K562 (cell line): ENCODE data around the gene PRTFDC1. TPM values are rescaled to one million over a fixed set of nuclear protein-coding genes. Genes with fewer than 3 reads are reported as not detected.
A peak's percentile ranks its signal among the peaks of the same experiment; 100 is the strongest.

Experiments
- ATAC-seq: fragments of 200-7000 bp; cut with Tn5 transposase; 3 replicates; pipeline ENCODE4 v1.9.1; 2020; ENCODE audit warnings: moderate library complexity
- BruUV-seq: library from RNA; stranded (reverse); fragments of 400-500 nt; replicated peaks from 2 replicates; lab custom pipeline; 2021; lab: Mats Ljungman, UMichigan
- CTCF ChIA-PET: fragments of 300-600 bp; formaldehyde crosslinking; extraction: SDS; loops from one replicate; lab custom pipeline; 2021; ENCODE audit warnings: low intra/inter-chr PET ratio; lab: Yijun Ruan, JAX
- POLR2A ChIA-PET: fragments of 300-600, 350-650 bp; sonication (Branson Sonifier 250); formaldehyde crosslinking; extraction: SDS; loops from one replicate; lab custom pipeline; 2021; ENCODE audit warnings: antibody characterized with exemption, inconsistent platforms; lab: Yijun Ruan, JAX
- DNase-seq, 4 experiments: peaks; one replicate each; pipeline versions ENCODE4 v3.0.0 to v3.0.0-alpha.2; 2011 to 2018; ENCODE audit warnings: low spot score in 3 of 4, mixed read lengths in 3 of 4; ENCODE audit errors: extremely low read depth in 1 of 4
- FAIRE-seq: peaks from 2 replicates; lab custom pipeline; 2011; peaks lifted over from hg19 to GRCh38; lab: Jason Lieb, UNC
- H2AFZ ChIP-seq: 2 replicates; pipeline ENCODE4 v1.6.0; 2011; ENCODE audit warnings: low read depth, low read length, control low read depth, inconsistent platforms
- H3K27ac ChIP-seq: fragments of 200-600 bp; 3 replicates; pipeline ENCODE4 v1.8.0; 2011; ENCODE audit warnings: low read depth, mild to moderate bottlenecking, control low read depth, inconsistent platforms, low read length, moderate library complexity, mixed read lengths; ENCODE audit errors: extremely low read depth
- H3K27me3 ChIP-seq, 2 experiments: fragments of 300-600 bp in 1 of 2; 2 replicates in 1 of 2; 3 replicates in 1 of 2; pipeline versions ENCODE4 v1.6.0 to v1.8.0; 2011; ENCODE audit warnings: inconsistent platforms in 2 of 2, low read length in 2 of 2, mild to moderate bottlenecking in 1 of 2, mixed read lengths in 1 of 2, moderate library complexity in 1 of 2; ENCODE audit not compliant: control insufficient read depth in 2 of 2, insufficient read depth in 2 of 2
- H3K36me3 ChIP-seq: fragments of 300-600 bp; 3 replicates; pipeline ENCODE4 v1.8.0; 2011; ENCODE audit warnings: mild to moderate bottlenecking, low read length, inconsistent platforms; ENCODE audit not compliant: control insufficient read depth, insufficient read depth
- H3K4me1 ChIP-seq, 2 experiments: fragments of 200-600 bp in 1 of 2; replicated peaks in 1 of 2; 2 replicates in 1 of 2; 3 replicates in 1 of 2; pipeline versions ENCODE4 v1.5.1 to v1.8.0; 2011; ENCODE audit warnings: inconsistent platforms in 2 of 2, low read length in 2 of 2, mild to moderate bottlenecking in 1 of 2, mixed read lengths in 1 of 2, moderate library complexity in 1 of 2; ENCODE audit not compliant: control insufficient read depth in 2 of 2, insufficient read depth in 2 of 2
- H3K4me2 ChIP-seq: 2 replicates; pipeline ENCODE4 v1.6.1; 2011; ENCODE audit warnings: low read length, control low read depth, inconsistent platforms, mixed read lengths; ENCODE audit not compliant: insufficient read depth
- H3K4me3 ChIP-seq: fragments of 200-600 bp; sonication (generic), shearing (Covaris generic); 2 replicates; pipeline ENCODE4 v1.5.1; 2016; ENCODE audit warnings: control low read depth, inconsistent platforms
- H3K79me2 ChIP-seq: fragments of 200-600 bp; 3 replicates; pipeline ENCODE4 v1.8.0; 2011; ENCODE audit warnings: low read length, inconsistent platforms; ENCODE audit not compliant: control insufficient read depth, insufficient read depth
- H3K9ac ChIP-seq, 2 experiments: 2 replicates each; pipeline versions ENCODE4 v1.6.0 to v1.6.1; 2011; ENCODE audit warnings: low read depth in 2 of 2, low read length in 2 of 2, control low read depth in 1 of 2, inconsistent platforms in 1 of 2, mild to moderate bottlenecking in 1 of 2, mixed read lengths in 1 of 2; ENCODE audit not compliant: insufficient read depth in 1 of 2
- H3K9me1 ChIP-seq: one replicate; pipeline ENCODE4 v1.6.0; 2011; ENCODE audit warnings: inconsistent platforms, mild to moderate bottlenecking, low read length, moderate library complexity; ENCODE audit not compliant: control insufficient read depth, insufficient read depth
- H3K9me3 ChIP-seq: replicated peaks from 2 replicates; pipeline ENCODE4 v1.5.1; 2011; ENCODE audit warnings: low read depth, low read length, inconsistent platforms; ENCODE audit not compliant: control insufficient read depth, insufficient read depth
- H4K20me1 ChIP-seq: replicated peaks from 2 replicates; pipeline ENCODE4 v1.6.1; 2011; ENCODE audit warnings: low read length, inconsistent platforms, mixed read lengths; ENCODE audit not compliant: control insufficient read depth, insufficient read depth
- ADNP ChIP-seq: fragments of 200-800 bp; sonication (Bioruptor generic); IDR thresholded peaks from 2 replicates; pipeline ENCODE4 v1.6.1; 2016; ENCODE audit warnings: missing genetic modification characterization, missing compliant biosample characterization
- ASH1L ChIP-seq: fragments of 450-650 bp; IDR thresholded peaks from 2 replicates; pipeline ENCODE4 v1.6.1; 2018; ENCODE audit warnings: borderline replicate concordance, mild to moderate bottlenecking, low read depth; ENCODE audit not compliant: partially characterized antibody
- FOS ChIP-seq: IDR thresholded peaks from 3 replicates; pipeline ENCODE4 v1.6.1; 2011; ENCODE audit not compliant: insufficient read length; ENCODE audit errors: extremely low read depth
- GABPB1 ChIP-seq: sonication (generic); formaldehyde crosslinking; IDR thresholded peaks from 2 replicates; pipeline ENCODE4 v1.8.0; 2022; ENCODE audit warnings: mild to moderate bottlenecking, missing genetic modification reagents
- HDAC2 ChIP-seq: fragments of 450-650 bp; IDR thresholded peaks from 2 replicates; pipeline ENCODE4 v1.6.1; 2016; ENCODE audit warnings: mild to moderate bottlenecking
- LEF1 ChIP-seq: fragments of 450-650 bp; IDR thresholded peaks from 2 replicates; pipeline ENCODE4 v1.6.1; 2016; ENCODE audit warnings: mild to moderate bottlenecking
- MECOM ChIP-seq: fragments of 250-450 bp; sonication (Bioruptor Pico); IDR thresholded peaks from 2 replicates; pipeline ENCODE4 v1.8.0; 2022; ENCODE audit warnings: inconsistent platforms
- NFE2 ChIP-seq: IDR thresholded peaks from 2 replicates; pipeline ENCODE4 v1.6.1; 2014; ENCODE audit warnings: antibody characterized with exemption, low read depth
- NONO ChIP-seq, 2 experiments: fragments of 200-400 bp in 1 of 2; fragments of 450-650 bp in 1 of 2; formaldehyde crosslinking in 1 of 2; IDR thresholded peaks; 2 replicates each; pipeline ENCODE4 v1.6.1; 2017; ENCODE audit warnings: low read depth in 2 of 2, mild to moderate bottlenecking in 2 of 2, moderate library complexity in 2 of 2, low read length in 1 of 2
- PHF21A ChIP-seq: fragments of 450-650 bp; IDR thresholded peaks from 2 replicates; pipeline ENCODE4 v1.6.1; 2017; ENCODE audit warnings: low read depth, borderline replicate concordance
- RB1 ChIP-seq: fragments of 450-650 bp; IDR thresholded peaks from 2 replicates; pipeline ENCODE4 v1.6.1; 2017; ENCODE audit warnings: low read depth, mild to moderate bottlenecking
- SIN3A ChIP-seq, 2 experiments: fragments of 150-350 bp in 1 of 2; IDR thresholded peaks; 2 replicates each; pipeline ENCODE4 v1.6.1; 2011 to 2016; ENCODE audit warnings: borderline replicate concordance in 2 of 2, low read depth in 2 of 2, low read length in 2 of 2, mild to moderate bottlenecking in 2 of 2, moderate library complexity in 2 of 2; ENCODE audit not compliant: control insufficient read depth in 1 of 2
- SMAD2 ChIP-seq: fragments of 150-350 bp; IDR thresholded peaks from 2 replicates; pipeline ENCODE4 v1.6.1; 2014; ENCODE audit warnings: low read depth, mild to moderate bottlenecking, low read length
- SOX6 ChIP-seq: fragments of 450-650 bp; IDR thresholded peaks from 2 replicates; pipeline ENCODE4 v1.6.1; 2014; ENCODE audit warnings: mild to moderate bottlenecking
- TCFL5 ChIP-seq: fragments of 250-450 bp; sonication (Bioruptor Pico); conservative IDR thresholded peaks from 2 replicates; pipeline ENCODE4 v1.6.1; 2021; ENCODE audit warnings: mild to moderate bottlenecking, moderate library complexity, matching md5 sums
- TEAD4 ChIP-seq, 2 experiments: sonication (generic) in 1 of 2; formaldehyde crosslinking in 1 of 2; IDR thresholded peaks; 2 replicates each; pipeline versions ENCODE4 v1.6.1 to v1.8.0; 2012 to 2022; ENCODE audit warnings: borderline replicate concordance in 1 of 2, inconsistent platforms in 1 of 2, low read length in 1 of 2, mild to moderate bottlenecking in 1 of 2, missing genetic modification reagents in 1 of 2
- U2AF2 ChIP-seq: fragments of 200-400 bp; formaldehyde crosslinking; optimal IDR thresholded peaks from 2 replicates; pipeline ENCODE3; 2017; ENCODE audit warnings: low read depth, mild to moderate bottlenecking, low read length
- ZNF184 ChIP-seq: sonication (generic); formaldehyde crosslinking; IDR thresholded peaks from 2 replicates; pipeline ENCODE4 v1.5.0; 2020; ENCODE audit warnings: missing genetic modification reagents
- ZNF24 ChIP-seq: fragments of 450-650 bp; IDR thresholded peaks from 2 replicates; pipeline ENCODE4 v1.6.1; 2016
- ZNF253 ChIP-seq: fragments of 250-450 bp; sonication (Bioruptor Pico); conservative IDR thresholded peaks from 2 replicates; pipeline ENCODE4 v1.6.1; 2021; ENCODE audit warnings: mild to moderate bottlenecking
- ZNF507 ChIP-seq: conservative IDR thresholded peaks from 2 replicates; pipeline ENCODE4 v1.6.1; 2017; ENCODE audit warnings: missing genetic modification characterization, missing compliant biosample characterization
- WGBS: fragments of 100-300 bp; shearing (Covaris generic); methylation state at CpG from one replicate; pipeline ENCODE4 v1.1.6; 2016; ENCODE audit warnings: low coverage, mixed read lengths; ENCODE audit not compliant: insufficient coverage; ENCODE audit errors: missing lambda C conversion rate; 5-methylcytosine and 5-hydroxymethylcytosine counted together
- in situ Hi-C: fragments of 300-500 bp; cut with MboI; formaldehyde crosslinking; loops from 4 replicates; pipeline ENCODE4 v1.15.0; 2018; ENCODE audit warnings: inconsistent platforms, mixed read lengths
- intact Hi-C: fragments of 100-400 bp; cut with micrococcal nuclease; formaldehyde crosslinking; loops from 2 replicates; pipeline ENCODE4 v1.14.2; 2022
- polyA plus RNA-seq, 8 experiments: library from polyadenylated mRNA; depleted of rRNA in 4 of 8; stranded (reverse) in 5 of 8; unstranded in 3 of 8; fragments of >200 nt; fragmentation: Nextera tagmentation in 2 of 8; fragmentation: Illumina TruSeq in 1 of 8; extraction: Ambion mirVana in 2 of 8; extraction: Trizol in 1 of 8; gene quantifications; 2 replicates each; pipeline versions ENCODE4 v1.2.1 to v1.2.3, GENCODE V29; 2011 to 2014; ENCODE audit warnings: inconsistent platforms in 1 of 8, missing spikeins in 1 of 8
- total RNA-seq, 7 experiments: library from RNA; depleted of rRNA in 6 of 7; stranded (reverse); fragments of >200 nt in 6 of 7; fragmentation: Illumina TruSeq in 2 of 7; extraction: Trizol in 2 of 7; gene quantifications; 2 replicates each; pipeline versions ENCODE4 v1.2.1 to v1.2.3, GENCODE V29; 2011 to 2021; ENCODE audit warnings: low replicate concordance in 1 of 7
- TF ChIP-seq, protein P1 (sequence below): fragments of 250-450 bp; sonication (Bioruptor Pico); IDR thresholded peaks from 2 replicates; pipeline ENCODE4 v1.9.0; 2021; ENCODE audit warnings: mild to moderate bottlenecking
- TF ChIP-seq, protein P2 (sequence below): IDR thresholded peaks from 3 replicates; pipeline ENCODE4 v1.6.1; 2011; ENCODE audit warnings: borderline replicate concordance, mild to moderate bottlenecking; ENCODE audit not compliant: insufficient read length, insufficient read depth

PRTFDC1 gene
- total and polyA plus RNA-seq, 9 of the 15 experiments (the other 6 are each of a cell fraction or from before 2014, with no cell fraction given), result 7.0 to 27.6 (median 10.0) TPM

DNA sequence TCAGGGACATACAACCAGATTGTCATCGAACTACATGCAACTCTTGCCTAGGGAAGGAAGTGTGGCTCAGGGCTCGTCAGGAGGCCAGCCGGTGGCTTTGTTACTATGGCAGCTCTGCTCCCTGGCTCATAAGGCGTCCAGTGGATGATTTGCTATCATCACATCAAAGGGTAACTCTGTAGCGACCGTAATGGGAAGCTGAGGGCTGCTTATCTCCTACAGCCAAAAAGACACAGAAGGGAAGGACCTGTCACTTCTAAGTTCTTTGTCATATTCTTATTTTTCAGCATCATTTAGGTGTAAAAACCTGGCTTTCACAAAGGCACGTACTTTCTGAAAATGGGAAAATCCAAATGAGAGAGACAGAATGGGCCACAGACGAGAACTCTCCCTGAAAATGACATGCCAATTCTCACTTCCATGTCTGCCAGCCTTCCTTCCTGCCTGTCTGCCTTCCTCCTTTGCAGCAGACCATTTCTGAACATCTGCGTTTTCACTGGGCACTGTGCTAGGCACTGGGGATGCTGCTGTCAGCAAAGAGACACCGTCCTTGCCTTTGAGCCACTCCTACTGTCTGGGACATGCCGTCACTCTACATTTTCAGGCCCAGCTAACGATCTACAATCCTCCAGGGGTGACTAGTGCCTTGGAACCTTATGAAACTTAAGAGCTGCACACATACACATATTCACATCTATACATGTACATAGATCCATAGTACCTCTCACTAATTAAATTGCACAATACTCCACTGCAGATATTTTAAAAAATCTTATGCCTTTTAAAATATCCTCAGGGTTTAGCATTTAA, 36.6 kb upstream of the PRTFDC1 start (continued):
- TF ChIP-seq ZNF253 (CRISPR knock-in tag) (no peak), U2AF2 (no peak), SOX6 (0 out of 2 replicates have a peak, but pooled peaks have one; percentile 33), TEAD4 (IDR thresholded peaks at IDR 0.05; ENCODE audit: low read length) (peak; percentile 76), TEAD4 (CRISPR knock-in tag; IDR thresholded peaks at IDR 0.05; ENCODE audit: borderline replicate concordance) (no peak), TCFL5 (no peak), ZNF507 (tag) (no peak), MECOM (no peak), LEF1 (peak; percentile 91; the same call in 1 of the 2 replicates), HDAC2 (0 out of 2 replicates have a peak, but pooled peaks have one; percentile 27)
- TF ChIP-seq, protein P1, sequence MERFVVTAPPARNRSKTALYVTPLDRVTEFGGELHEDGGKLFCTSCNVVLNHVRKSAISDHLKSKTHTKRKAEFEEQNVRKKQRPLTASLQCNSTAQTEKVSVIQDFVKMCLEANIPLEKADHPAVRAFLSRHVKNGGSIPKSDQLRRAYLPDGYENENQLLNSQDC (CRISPR knock-in tag), result no peak
- TF ChIP-seq, all 486 proteins: peak for 52

DNA sequence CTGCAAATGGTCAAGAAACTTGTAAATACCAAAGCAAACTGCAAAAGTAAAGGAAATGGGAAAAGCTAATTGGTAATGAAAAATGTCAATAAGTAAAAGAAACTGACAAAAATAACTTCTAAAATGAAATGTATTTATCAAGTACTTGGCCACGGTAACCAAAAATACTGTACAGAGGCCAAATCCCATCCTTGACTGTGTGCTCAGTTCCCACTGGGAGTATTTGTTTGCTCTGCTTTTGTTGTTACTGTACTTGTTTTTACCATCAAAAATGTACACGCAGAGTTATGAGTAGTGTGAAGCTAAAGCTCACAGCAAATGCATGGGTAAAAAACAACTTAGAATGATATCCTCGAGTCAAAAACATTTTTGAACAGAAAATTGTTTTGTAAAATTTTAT, 32.5 kb upstream of the PRTFDC1 start:
- peak overlapping the region; percentile 44 for H2AFZ ChIP-seq
- intact Hi-C loops, result loop anchor here (5.0 kb wide), 3 partner anchors 33 to 258 kb away; partner anchors contain the start of gene PRTFDC1
- no peak overlapping the region for H3K4me2 ChIP-seq
- ChIA-PET CTCF (no interaction called here), POLR2A (no interaction called here)
- H3K79me2 ChIP-seq, result no peaks in the 10 kb centered on the region
- no peaks in the 10 kb centered on the region for H3K9me3 ChIP-seq
- no peaks in the 10 kb centered on the region for H3K27me3 ChIP-seq
- no peak overlapping the region for H3K9ac ChIP-seq
- no peaks in the 10 kb centered on the region for H3K36me3 ChIP-seq
- H3K27ac ChIP-seq, result no peak overlapping the region
- FAIRE-seq, result no peak
- DNase-seq, result no peak
- WGBS, result 42% methylated on average over 3 of the region's 3 CpGs
- in situ Hi-C loops, result no loop called here
- ATAC-seq, result no peak
- no TSS peak for BruUV-seq
- no peak overlapping the region for H3K4me3 ChIP-seq
- no peaks in the 10 kb centered on the region for H4K20me1 ChIP-seq
- H3K4me1 ChIP-seq, result peaks cover 8 to 9% of the 10 kb centered on the region in 2 experiments
- H3K9me1 ChIP-seq, result no peaks in the 10 kb centered on the region
- no peak for TF ChIP-seq GABPB1 (CRISPR knock-in tag)
- TF ChIP-seq ASH1L, result no peak
- no peak for TF ChIP-seq RB1
- TF ChIP-seq ADNP, result no peak
- no peak for TF ChIP-seq NONO (IDR thresholded peaks at IDR 0.05; ENCODE audit: low read depth in 2 of 2, low read length in 1 of 2)
- no peak for TF ChIP-seq SIN3A (IDR thresholded peaks at IDR 0.05; ENCODE audit: borderline replicate concordance in 2 of 2, control insufficient read depth in 1 of 2, low read depth in 2 of 2, low read length in 2 of 2)
- TF ChIP-seq ZNF184 (CRISPR knock-in tag), result no peak
- no peak for TF ChIP-seq FOS
- no peak for TF ChIP-seq NFE2
- TF ChIP-seq ZNF24, result no peak
- TF ChIP-seq, protein P2, sequence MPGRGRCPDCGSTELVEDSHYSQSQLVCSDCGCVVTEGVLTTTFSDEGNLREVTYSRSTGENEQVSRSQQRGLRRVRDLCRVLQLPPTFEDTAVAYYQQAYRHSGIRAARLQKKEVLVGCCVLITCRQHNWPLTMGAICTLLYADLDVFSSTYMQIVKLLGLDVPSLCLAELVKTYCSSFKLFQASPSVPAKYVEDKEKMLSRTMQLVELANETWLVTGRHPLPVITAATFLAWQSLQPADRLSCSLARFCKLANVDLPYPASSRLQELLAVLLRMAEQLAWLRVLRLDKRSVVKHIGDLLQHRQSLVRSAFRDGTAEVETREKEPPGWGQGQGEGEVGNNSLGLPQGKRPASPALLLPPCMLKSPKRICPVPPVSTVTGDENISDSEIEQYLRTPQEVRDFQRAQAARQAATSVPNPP, result no peak
- no peak for TF ChIP-seq PHF21A
- no peak for TF ChIP-seq SMAD2
